SK-N-SH (cell line): ENCODE data around the gene ZNF385C. TPM values are rescaled to one million over a fixed set of nuclear protein-coding genes. Genes with fewer than 3 reads are reported as not detected.

Experiments used
- CTCF ChIA-PET: fragments of 300-600, 350-600 bp; formaldehyde crosslinking; extraction: SDS; loops from one replicate; lab custom pipeline; 2021; lab: Yijun Ruan, JAX
- POLR2A ChIA-PET: fragments of 350-600 bp; sonication (Branson Sonifier 250); formaldehyde crosslinking; extraction: SDS; loops from one replicate; lab custom pipeline; 2020; ENCODE audit warnings: antibody characterized with exemption, inconsistent platforms; lab: Yijun Ruan, JAX
- DNase-seq: peaks from one replicate; pipeline ENCODE4 v3.0.0; 2012
- H2AFZ ChIP-seq: fragments of 200-600 bp; sonication (generic); 2 replicates; pipeline ENCODE4 v1.8.1; 2016; ENCODE audit warnings: antibody characterized with exemption, mild to moderate bottlenecking, low read depth
- H3F3A ChIP-seq: fragments of 200-600 bp; sonication (generic); replicated peaks from 2 replicates; pipeline ENCODE3; 2016; ENCODE audit warnings: antibody characterized with exemption, mild to moderate bottlenecking; ENCODE audit not compliant: insufficient read depth
- H3K27ac ChIP-seq, 2 experiments: fragments of 200-500 bp in 1 of 2; fragments of 200-600 bp in 1 of 2; sonication (Bioruptor generic) in 1 of 2; sonication (generic), shearing (Covaris generic) in 1 of 2; 2 replicates each; pipeline versions ENCODE4 v1.5.1 to v1.6.1; 2014 to 2016; ENCODE audit warnings: low read depth in 2 of 2, inconsistent platforms in 1 of 2, low read length in 1 of 2, mild to moderate bottlenecking in 1 of 2, mixed read lengths in 1 of 2
- H3K27me3 ChIP-seq: fragments of 200-600 bp; sonication (generic), shearing (Covaris generic); 2 replicates; pipeline ENCODE4 v1.6.1; 2016; ENCODE audit warnings: mixed run types; ENCODE audit not compliant: insufficient read depth
- H3K36me3 ChIP-seq, 2 experiments: fragments of 200-500 bp in 1 of 2; fragments of 200-600 bp in 1 of 2; sonication (Bioruptor generic) in 1 of 2; sonication (generic) in 1 of 2; replicated peaks in 1 of 2; 2 replicates each; pipeline versions ENCODE3 to v1.5.1; 2014 to 2016; ENCODE audit warnings: low read length in 1 of 2, mild to moderate bottlenecking in 1 of 2; ENCODE audit not compliant: insufficient read depth in 2 of 2, control insufficient read depth in 1 of 2
- H3K4me1 ChIP-seq, 2 experiments: fragments of 200-500 bp in 1 of 2; fragments of 200-600 bp in 1 of 2; sonication (Bioruptor generic) in 1 of 2; sonication (generic), shearing (Covaris generic) in 1 of 2; 2 replicates each; pipeline versions ENCODE4 v1.5.1 to v1.6.1; 2014 to 2016; ENCODE audit warnings: low read depth in 1 of 2, low read length in 1 of 2, mixed run types in 1 of 2; ENCODE audit not compliant: insufficient read depth in 2 of 2, control insufficient read depth in 1 of 2
- H3K4me2 ChIP-seq: fragments of 200-600 bp; sonication (generic), shearing (Covaris generic); 2 replicates; pipeline ENCODE4 v1.6.1; 2017; ENCODE audit warnings: mixed run types
- H3K4me3 ChIP-seq, 2 experiments: fragments of 200-500 bp in 1 of 2; fragments of 200-600 bp in 1 of 2; sonication (Bioruptor generic) in 1 of 2; sonication (generic), shearing (Covaris generic) in 1 of 2; 2 replicates each; pipeline versions ENCODE4 v1.5.1 to v1.8.1; 2014 to 2016; ENCODE audit warnings: low read depth in 2 of 2, inconsistent platforms in 1 of 2, low read length in 1 of 2, mild to moderate bottlenecking in 1 of 2, mixed read lengths in 1 of 2, moderate library complexity in 1 of 2
- H3K79me2 ChIP-seq: fragments of 200-600 bp; sonication (generic); 2 replicates; pipeline ENCODE4 v1.8.1; 2017; ENCODE audit warnings: mild to moderate bottlenecking; ENCODE audit not compliant: insufficient read depth
- H3K9ac ChIP-seq: fragments of 200-600 bp; sonication (generic); 2 replicates; pipeline ENCODE4 v1.6.1; 2017; ENCODE audit warnings: mixed run types
- H3K9me2 ChIP-seq: fragments of 200-600 bp; sonication (generic); 2 replicates; pipeline ENCODE4 v1.6.1; 2017; ENCODE audit warnings: mixed run types
- H3K9me3 ChIP-seq: fragments of 200-600 bp; sonication (generic); 2 replicates; pipeline ENCODE4 v1.6.1; 2017; ENCODE audit warnings: mixed run types, mild to moderate bottlenecking, moderate library complexity
- H4K20me1 ChIP-seq: fragments of 200-600 bp; sonication (generic); 2 replicates; pipeline ENCODE4 v1.6.1; 2017; ENCODE audit warnings: mild to moderate bottlenecking, mixed run types; ENCODE audit not compliant: insufficient read depth
- CTCF ChIP-seq: fragments of 200-600 bp; sonication (generic); IDR thresholded peaks from 2 replicates; pipeline ENCODE4 v1.6.1; 2017; ENCODE audit warnings: antibody characterized with exemption, mild to moderate bottlenecking, moderate library complexity
- ELF1 ChIP-seq: IDR thresholded peaks from 2 replicates; pipeline ENCODE4 v1.4.0; 2012
- EP300 ChIP-seq, 2 experiments: IDR thresholded peaks; 2 replicates each; pipeline versions ENCODE4 v1.4.0 to v1.6.1; 2012; ENCODE audit warnings: borderline replicate concordance in 1 of 2, low read depth in 1 of 2, low read length in 1 of 2
- FOSL2 ChIP-seq: IDR thresholded peaks from 2 replicates; pipeline ENCODE4 v1.4.0; 2012; ENCODE audit warnings: low read depth, mild to moderate bottlenecking, moderate library complexity, borderline replicate concordance
- FOXJ3 ChIP-seq: sonication (generic); formaldehyde crosslinking; IDR thresholded peaks from 2 replicates; pipeline ENCODE4 v1.5.1; 2020; ENCODE audit warnings: mild to moderate bottlenecking, missing genetic modification reagents
- IRF3 ChIP-seq: fragments of 150-350 bp; IDR thresholded peaks from 2 replicates; pipeline ENCODE4 v1.6.1; 2016; ENCODE audit warnings: mild to moderate bottlenecking, low read depth, low read length
- JUND ChIP-seq: IDR thresholded peaks from 2 replicates; pipeline ENCODE4 v1.4.0; 2012
- MAX ChIP-seq: IDR thresholded peaks from 2 replicates; pipeline ENCODE4 v1.4.0; 2012; ENCODE audit warnings: low read depth
- NFIC ChIP-seq: IDR thresholded peaks from 2 replicates; pipeline ENCODE4 v1.4.0; 2012; ENCODE audit warnings: borderline replicate concordance
- PBX3 ChIP-seq: IDR thresholded peaks from 2 replicates; pipeline ENCODE4; 2012
- POLR2AphosphoS5 ChIP-seq: IDR thresholded peaks from 2 replicates; pipeline ENCODE4 v1.6.1; 2012; ENCODE audit warnings: low read depth, low read length
- SIN3A ChIP-seq: IDR thresholded peaks from 2 replicates; pipeline ENCODE4 v1.6.1; 2012; ENCODE audit warnings: low read depth, mild to moderate bottlenecking, low read length, moderate library complexity, borderline replicate concordance
- SMC3 ChIP-seq: IDR thresholded peaks from 2 replicates; pipeline ENCODE4 v1.6.1; 2012; ENCODE audit warnings: low read depth, low read length, improper control_type of control experiment
- TEAD4 ChIP-seq: IDR thresholded peaks from 2 replicates; pipeline ENCODE4 v1.4.0; 2012; ENCODE audit warnings: mild to moderate bottlenecking, borderline replicate concordance; ENCODE audit not compliant: insufficient read depth
- USF1 ChIP-seq: IDR thresholded peaks from 2 replicates; pipeline ENCODE4 v1.4.0; 2012; ENCODE audit warnings: low read depth, borderline replicate concordance
- YY1 ChIP-seq: IDR thresholded peaks from 2 replicates; pipeline ENCODE4 v1.4.0; 2012; ENCODE audit warnings: low read depth, mild to moderate bottlenecking
- WGBS: methylation state at CpG from one replicate; pipeline ENCODE4 v1.1.6; 2017; ENCODE audit warnings: low lambda C conversion rate; 5-methylcytosine and 5-hydroxymethylcytosine counted together
- polyA plus RNA-seq, 3 experiments: library from polyadenylated mRNA; depleted of rRNA; stranded (reverse); fragments of >200 nt; gene quantifications; 2 replicates each; pipeline ENCODE4 v1.2.3, GENCODE V29; 2012

Gene ZNF385C
- polyA plus RNA-seq, 1 of the 3 experiments (the other 2 are of a cell fraction) = 0.05 TPM

- peaks cover 0 to 3% of the 10 kb centered on the region in 2 experiments; a peak in 1 of 4 replicates for H3K4me1 ChIP-seq
- no peaks in the 10 kb centered on the region for H4K20me1 ChIP-seq
- H2AFZ ChIP-seq = no peak overlapping the region
- H3F3A ChIP-seq = peaks cover 6% of the 10 kb centered on the region
- H3K4me2 ChIP-seq = no peak overlapping the region
- no peaks in the 10 kb centered on the region for H3K9me2 ChIP-seq
- DNase-seq = no peak
- TF ChIP-seq JUND (no peak), FOSL2 (no peak), SIN3A (no peak), TEAD4 (no peak), IRF3 (no peak), PBX3 (no peak), YY1 (no peak), SMC3 (no peak), CTCF (no peak), ELF1 (no peak), EP300 (IDR thresholded peaks at IDR 0.05; ENCODE audit: borderline replicate concordance in 1 of 2, low read depth in 1 of 2, low read length in 1 of 2) (no peak), MAX (no peak)
- ChIA-PET POLR2A (no interaction called here), CTCF (interaction anchor here (1.4 to 2.0 kb wide), 2 partner anchors 9 to 24 kb away, joined by 7 to 9 read pairs; no protein-coding TSS in a partner anchor)
- no peaks in the 10 kb centered on the region for H3K9me3 ChIP-seq
- H3K27ac ChIP-seq = no peak overlapping the region
- H3K4me3 ChIP-seq = no peak overlapping the region
- H3K27me3 ChIP-seq = no peaks in the 10 kb centered on the region
- no peaks in the 10 kb centered on the region for H3K79me2 ChIP-seq
- no peak overlapping the region for H3K9ac ChIP-seq
- no peaks in the 10 kb centered on the region for H3K36me3 ChIP-seq
- WGBS = 83% methylated on average over 4 of the region's 4 CpGs
These were observed 21.3 kb downstream of the ZNF385C start for GRCh38 chr17:42076797-42077559.

- Histone ChIP-seq H4K20me1 (no peaks in the 10 kb centered on the region), H3K4me2 (no peak overlapping the region), H3K79me2 (no peaks in the 10 kb centered on the region), H3F3A (peaks cover 6% of the 10 kb centered on the region), H3K4me3 (no peak overlapping the region), H3K27me3 (no peaks in the 10 kb centered on the region), H3K9me3 (no peaks in the 10 kb centered on the region), H3K9me2 (no peaks in the 10 kb centered on the region), H3K27ac (no peak overlapping the region), H3K9ac (no peak overlapping the region), H2AFZ (no peak overlapping the region), H3K36me3 (no peaks in the 10 kb centered on the region), H3K4me1 (peaks cover 0 to 4% of the 10 kb centered on the region in 2 experiments; a peak in 1 of 4 replicates)
- ChIA-PET POLR2A (no interaction called here), CTCF (interaction anchor here (0.7 to 2.0 kb wide), 3 partner anchors 8 to 26 kb away, joined by 3 to 7 read pairs (median 3); no protein-coding TSS in a partner anchor)
- 72% methylated on average over 6 of the region's 6 CpGs for WGBS
- DNase-seq = no peak
- TF ChIP-seq POLR2AphosphoS5 (no peak), PBX3 (no peak), SIN3A (no peak), USF1 (no peak), FOXJ3 (CRISPR knock-in tag) (no peak), SMC3 (no peak), NFIC (no peak)
These were observed 22.5 kb downstream of the ZNF385C start for GRCh38 chr17:42075789-42076188.
